ENCODE results near the gene MAGEF1. TPM values are rescaled to one million over a fixed set of nuclear protein-coding genes. Genes with fewer than 3 reads are reported as not detected.

The MAGEF1 gene, protein sequence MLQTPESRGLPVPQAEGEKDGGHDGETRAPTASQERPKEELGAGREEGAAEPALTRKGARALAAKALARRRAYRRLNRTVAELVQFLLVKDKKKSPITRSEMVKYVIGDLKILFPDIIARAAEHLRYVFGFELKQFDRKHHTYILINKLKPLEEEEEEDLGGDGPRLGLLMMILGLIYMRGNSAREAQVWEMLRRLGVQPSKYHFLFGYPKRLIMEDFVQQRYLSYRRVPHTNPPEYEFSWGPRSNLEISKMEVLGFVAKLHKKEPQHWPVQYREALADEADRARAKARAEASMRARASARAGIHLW
- total RNA-seq: 5.3 and 10.1 TPM in 2 replicates

GRCh38 chr3:184711493-184712247 is at the start of gene MAGEF1:
Gene MAGEF1 (minus strand): TSS chr3:184712064. CDS start chr3:184711821, 243 bp downstream.

Other genes with a start within 250 kb of the MAGEF1 start
- under 0.01 TPM in 2 replicates for gene EPHB3, start 150.3 kb downstream of the MAGEF1 start, total RNA-seq
- gene VPS8, start 100.1 kb upstream of the MAGEF1 start, total RNA-seq: 39.0 and 86.5 TPM in 2 replicates

All from bladder microvascular endothelial cell (primary cell).